ENCODE results near the gene HCN3. TPM values are rescaled to one million over a fixed set of nuclear protein-coding genes. Genes with fewer than 3 reads are reported as not detected.

HCN3 gene
- total RNA-seq, 1 experiment from 2014 or later: 7.5 TPM

DNA sequence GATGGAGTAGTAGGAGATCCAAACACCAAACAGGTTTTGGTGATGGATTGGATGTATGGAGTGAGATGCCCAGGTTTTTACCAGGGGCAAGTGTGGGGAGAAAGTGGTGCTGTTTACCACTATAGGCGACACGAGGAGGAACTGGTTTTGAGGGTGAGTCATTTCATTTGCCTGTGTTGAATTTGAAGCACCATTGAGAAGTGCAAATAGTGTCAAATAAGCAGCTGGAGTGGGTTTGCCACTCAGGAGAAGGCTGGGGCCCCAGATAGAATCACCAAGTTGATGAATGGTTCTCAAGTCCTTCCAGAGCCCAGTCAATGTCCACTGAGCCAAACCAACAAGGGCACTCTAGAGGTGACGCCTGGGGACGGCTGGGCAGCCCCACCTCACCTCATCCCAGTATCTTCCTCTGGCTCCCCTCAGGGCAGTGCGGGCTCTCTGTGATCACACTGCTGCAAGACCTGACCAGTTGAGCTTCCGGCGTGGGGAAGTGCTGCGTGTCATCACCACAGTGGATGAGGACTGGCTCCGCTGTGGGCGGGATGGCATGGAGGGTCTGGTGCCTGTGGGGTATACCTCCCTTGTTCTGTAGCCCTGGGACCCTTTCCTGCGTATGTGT is 52.8 kb downstream of the HCN3 start:
- no peaks in the 10 kb centered on the region for H3K79me2 ChIP-seq (ENCODE audit: low read depth)
- H3K27ac ChIP-seq: no peak overlapping the region
- H2AFZ ChIP-seq: no peak overlapping the region
- CTCF ChIA-PET: no interaction called here
- H3K4me3 ChIP-seq: no peak overlapping the region
- POLR2A ChIA-PET (ENCODE audit: unreplicated experiment): no interaction called here
- no peak for DNase-seq
- H3K4me1 ChIP-seq (replicated peaks; ENCODE audit: insufficient read depth): no peaks in the 10 kb centered on the region
- peaks cover 18% of the 10 kb centered on the region for H3K36me3 ChIP-seq (ENCODE audit: low read depth)
- no TSS peak for BruUV-seq (replicated peaks)
- no peaks in the 10 kb centered on the region for H3K9me3 ChIP-seq (ENCODE audit: insufficient read depth, low read depth)
- intact Hi-C loops (cut with micrococcal nuclease; ENCODE audit: unreplicated experiment): no loop called here
- no peaks in the 10 kb centered on the region for H3K9me2 ChIP-seq (ENCODE audit: insufficient read depth)
- H3K27me3 ChIP-seq (ENCODE audit: insufficient read depth, low read depth): no peaks in the 10 kb centered on the region
- H3K4me2 ChIP-seq: no peak overlapping the region
- 0 out of 2 replicates have a peak, but pooled peaks cover 3% of the 10 kb centered on the region for H4K20me1 ChIP-seq (ENCODE audit: insufficient read depth)
- H3F3A ChIP-seq (ENCODE audit: insufficient read depth, low read depth): peaks cover 17% of the 10 kb centered on the region; the same call in 1 of the 2 replicates
- TF ChIP-seq EZH2 (IDR thresholded peaks at IDR 0.05; ENCODE audit: low read depth): no peak
- TF ChIP-seq, protein P1, sequence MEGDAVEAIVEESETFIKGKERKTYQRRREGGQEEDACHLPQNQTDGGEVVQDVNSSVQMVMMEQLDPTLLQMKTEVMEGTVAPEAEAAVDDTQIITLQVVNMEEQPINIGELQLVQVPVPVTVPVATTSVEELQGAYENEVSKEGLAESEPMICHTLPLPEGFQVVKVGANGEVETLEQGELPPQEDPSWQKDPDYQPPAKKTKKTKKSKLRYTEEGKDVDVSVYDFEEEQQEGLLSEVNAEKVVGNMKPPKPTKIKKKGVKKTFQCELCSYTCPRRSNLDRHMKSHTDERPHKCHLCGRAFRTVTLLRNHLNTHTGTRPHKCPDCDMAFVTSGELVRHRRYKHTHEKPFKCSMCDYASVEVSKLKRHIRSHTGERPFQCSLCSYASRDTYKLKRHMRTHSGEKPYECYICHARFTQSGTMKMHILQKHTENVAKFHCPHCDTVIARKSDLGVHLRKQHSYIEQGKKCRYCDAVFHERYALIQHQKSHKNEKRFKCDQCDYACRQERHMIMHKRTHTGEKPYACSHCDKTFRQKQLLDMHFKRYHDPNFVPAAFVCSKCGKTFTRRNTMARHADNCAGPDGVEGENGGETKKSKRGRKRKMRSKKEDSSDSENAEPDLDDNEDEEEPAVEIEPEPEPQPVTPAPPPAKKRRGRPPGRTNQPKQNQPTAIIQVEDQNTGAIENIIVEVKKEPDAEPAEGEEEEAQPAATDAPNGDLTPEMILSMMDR (conservative IDR thresholded peaks at IDR 0.05): no peak

DNA sequence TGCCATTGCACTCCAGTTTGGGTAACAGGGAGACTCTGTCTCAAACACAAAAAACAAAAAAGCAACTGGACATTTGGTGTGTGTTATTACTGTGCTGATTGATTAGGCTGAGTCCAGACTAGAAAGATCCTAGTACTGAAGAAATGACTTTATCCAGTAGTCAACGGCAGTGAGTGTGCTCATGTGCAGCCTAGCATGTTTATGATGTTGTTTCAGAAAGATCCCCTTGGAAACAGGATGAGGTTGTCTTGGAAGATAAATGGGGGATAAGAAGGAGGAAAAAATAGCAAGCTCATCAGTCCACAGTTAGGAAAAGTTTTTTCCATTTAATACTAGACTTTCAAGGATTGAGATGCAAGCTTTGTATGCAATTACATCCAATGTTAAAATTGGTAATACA is 57.7 kb downstream of the HCN3 start:
- H3F3A ChIP-seq (ENCODE audit: insufficient read depth, low read depth): peaks cover 14% of the 10 kb centered on the region; the same call in 1 of the 2 replicates
- intact Hi-C loops (cut with micrococcal nuclease; ENCODE audit: unreplicated experiment): no loop called here
- no peak overlapping the region for H3K27ac ChIP-seq
- H2AFZ ChIP-seq: no peak overlapping the region
- no peaks in the 10 kb centered on the region for H3K9me3 ChIP-seq (ENCODE audit: insufficient read depth, low read depth)
- BruUV-seq (replicated peaks): no TSS peak
- DNase-seq: no peak
- peaks cover 27% of the 10 kb centered on the region for H3K36me3 ChIP-seq (ENCODE audit: low read depth)
- H3K27me3 ChIP-seq (ENCODE audit: insufficient read depth, low read depth): no peaks in the 10 kb centered on the region
- H3K9me2 ChIP-seq (ENCODE audit: insufficient read depth): peaks cover 4% of the 10 kb centered on the region; the same call in 1 of the 2 replicates
- TF ChIP-seq, protein P1 (conservative IDR thresholded peaks at IDR 0.05): no peak
- TF ChIP-seq EZH2 (IDR thresholded peaks at IDR 0.05; ENCODE audit: low read depth): no peak
- H3K4me3 ChIP-seq: no peak overlapping the region
- H3K4me2 ChIP-seq: no peak overlapping the region
- H4K20me1 ChIP-seq (ENCODE audit: insufficient read depth): peaks cover 3% of the 10 kb centered on the region; the same call in 1 of the 2 replicates
- no peaks in the 10 kb centered on the region for H3K4me1 ChIP-seq (replicated peaks; ENCODE audit: insufficient read depth)
- CTCF ChIA-PET: no interaction called here
- H3K79me2 ChIP-seq (ENCODE audit: low read depth): no peaks in the 10 kb centered on the region
- POLR2A ChIA-PET (ENCODE audit: unreplicated experiment): no interaction called here

Other genes starting within 250 kb of the HCN3 start
- gene DCST2, start 243.7 kb upstream of the HCN3 start, total RNA-seq (2021): 4.4 and 4.7 TPM in 2 replicates
- 0.22 and 0.43 TPM in 2 replicates for gene DCST1, start 243.6 kb upstream of the HCN3 start, total RNA-seq (2021)
- 187 and 195 TPM in 2 replicates for gene ADAM15, start 226.1 kb upstream of the HCN3 start, total RNA-seq (2021)
- 14.0 and 17.3 TPM in 2 replicates for gene EFNA4, start 213.7 kb upstream of the HCN3 start, total RNA-seq (2021)
- 6.7 and 8.8 TPM in 2 replicates for gene EFNA3, start 198.6 kb upstream of the HCN3 start, total RNA-seq (2021)
- gene EFNA1, start 149.6 kb upstream of the HCN3 start, total RNA-seq (2021): 30.6 and 35.7 TPM in 2 replicates
- 54.9 and 67.6 TPM in 2 replicates for gene SLC50A1, start 141.6 kb upstream of the HCN3 start, total RNA-seq (2021)
- gene DPM3, start 136.9 kb upstream of the HCN3 start, total RNA-seq (2021): 83.7 and 127 TPM in 2 replicates
- gene KRTCAP2, start 104.2 kb upstream of the HCN3 start, total RNA-seq (2021): 112 and 156 TPM in 2 replicates
- gene TRIM46, start 103.6 kb upstream of the HCN3 start, total RNA-seq (2021): 6.0 and 6.2 TPM in 2 replicates
- 45.4 and 58.8 TPM in 2 replicates for gene THBS3, start 69.6 kb upstream of the HCN3 start, total RNA-seq (2021)
- gene MTX1, start 68.8 kb upstream of the HCN3 start, total RNA-seq (2021): 56.1 and 68.9 TPM in 2 replicates
- gene ENTREP3, start 22.0 kb upstream of the HCN3 start, total RNA-seq (2021): 56.9 and 60.8 TPM in 2 replicates
- 56.9 and 64.1 TPM in 2 replicates for gene SCAMP3, start 15.1 kb upstream of the HCN3 start, total RNA-seq (2021)
- gene CLK2, start 4.0 kb upstream of the HCN3 start, total RNA-seq (2021): 39.1 and 43.9 TPM in 2 replicates
- gene PKLR, start 24.0 kb downstream of the HCN3 start, total RNA-seq (2021): not detected in 2 replicates
- gene FDPS, start 31.4 kb downstream of the HCN3 start, total RNA-seq (2021): 397 and 568 TPM in 2 replicates
- 43.4 and 45.3 TPM in 2 replicates for gene RUSC1, start 43.4 kb downstream of the HCN3 start, total RNA-seq (2021)

All from PC-9 (cell line).